Fibroblast of lung (primary cell): ENCODE data around the gene C1orf116. TPM values are rescaled to one million over a fixed set of nuclear protein-coding genes. Genes with fewer than 3 reads are reported as not detected.

Experiments used
- DNase-seq, 2 donors: peaks; one replicate each; pipeline versions ENCODE4 v3.0.0 to v3.0.0-alpha.2; 2010; ENCODE audit warnings: low read depth in 2 of 2
- H2AFZ ChIP-seq: 2 replicates; pipeline ENCODE4 v1.5.1; 2012; ENCODE audit warnings: low read length, control low read depth, inconsistent platforms
- H3K27ac ChIP-seq: 2 replicates; pipeline ENCODE4 v1.5.1; 2011; ENCODE audit warnings: low read length, control low read depth; ENCODE audit not compliant: insufficient read depth
- H3K27me3 ChIP-seq: 2 replicates; pipeline ENCODE4 v1.5.1; 2011; ENCODE audit warnings: mild to moderate bottlenecking, low read length; ENCODE audit not compliant: control insufficient read depth, insufficient read depth
- H3K36me3 ChIP-seq: 2 replicates; pipeline ENCODE4 v1.5.1; 2011; ENCODE audit warnings: low read length; ENCODE audit not compliant: control insufficient read depth, insufficient read depth
- H3K4me1 ChIP-seq: 2 replicates; pipeline ENCODE4 v1.5.1; 2011; ENCODE audit warnings: low read length; ENCODE audit not compliant: control insufficient read depth, insufficient read depth; ENCODE audit errors: extremely low read depth
- H3K4me2 ChIP-seq: 2 replicates; pipeline ENCODE4 v1.5.1; 2011; ENCODE audit warnings: low read length, control low read depth; ENCODE audit not compliant: insufficient read depth; ENCODE audit errors: extremely low read depth
- H3K4me3 ChIP-seq, 4 experiments: fragments of 200-600 bp in 1 of 4; sonication (generic) in 1 of 4; replicated peaks in 1 of 4; 2 replicates each; pipeline ENCODE4 v1.5.1; 2011 to 2016; ENCODE audit warnings: low read length in 4 of 4, low read depth in 3 of 4, mild to moderate bottlenecking in 3 of 4, control low read depth in 2 of 4, inconsistent platforms in 1 of 4, mixed read lengths in 1 of 4; ENCODE audit not compliant: insufficient read depth in 1 of 4; ENCODE audit errors: control extremely low read depth in 1 of 4
- H3K79me2 ChIP-seq: 2 replicates; pipeline ENCODE4 v1.5.1; 2012; ENCODE audit warnings: mild to moderate bottlenecking, low read length, inconsistent platforms; ENCODE audit not compliant: control insufficient read depth, insufficient read depth
- H3K9ac ChIP-seq: 2 replicates; pipeline ENCODE4 v1.5.1; 2011; ENCODE audit warnings: mild to moderate bottlenecking, low read length, control low read depth; ENCODE audit not compliant: insufficient read depth
- H3K9me3 ChIP-seq: 2 replicates; pipeline ENCODE4 v1.5.1; 2012; ENCODE audit warnings: low read depth, low read length; ENCODE audit not compliant: control insufficient read depth, insufficient read depth
- H4K20me1 ChIP-seq: 2 replicates; pipeline ENCODE4 v1.5.1; 2011; ENCODE audit warnings: low read length; ENCODE audit not compliant: control insufficient read depth, insufficient read depth; ENCODE audit errors: extremely low read depth
- EZH2 ChIP-seq: IDR thresholded peaks from 2 replicates; pipeline ENCODE4 v1.5.1; 2012; ENCODE audit warnings: low read length, control low read depth, mild to moderate bottlenecking; ENCODE audit errors: missing control alignments
- polyA plus RNA-seq, 2 donors: library from polyadenylated mRNA; depleted of rRNA in 1 of 2; stranded (reverse) in 1 of 2; unstranded in 1 of 2; fragments of >200 nt; gene quantifications; 2 replicates each; pipeline ENCODE4 v1.2.1, GENCODE V29; 2011 to 2012; ENCODE audit warnings: missing spikeins in 1 of 2
- total RNA-seq: library from RNA; depleted of rRNA; stranded (reverse); fragments of >200 nt; gene quantifications from 2 replicates; pipeline ENCODE4 v1.2.1, GENCODE V29; 2014
- TF ChIP-seq, protein P1 (sequence below), 2 donors: IDR thresholded peaks in 1 of 2; conservative IDR thresholded peaks in 1 of 2; 1 replicate in 1 of 2; 2 replicates in 1 of 2; pipeline ENCODE4 v1.5.1; 2011 to 2012; ENCODE audit warnings: low read length in 2 of 2, control low read depth in 1 of 2, inconsistent platforms in 1 of 2, low read depth in 1 of 2, mild to moderate bottlenecking in 1 of 2

Gene C1orf116
- total and polyA plus RNA-seq, 2 donors (not counting 1 experiment from before 2014, with no cell fraction given): 0.06 TPM; not detected in 1

DNA sequence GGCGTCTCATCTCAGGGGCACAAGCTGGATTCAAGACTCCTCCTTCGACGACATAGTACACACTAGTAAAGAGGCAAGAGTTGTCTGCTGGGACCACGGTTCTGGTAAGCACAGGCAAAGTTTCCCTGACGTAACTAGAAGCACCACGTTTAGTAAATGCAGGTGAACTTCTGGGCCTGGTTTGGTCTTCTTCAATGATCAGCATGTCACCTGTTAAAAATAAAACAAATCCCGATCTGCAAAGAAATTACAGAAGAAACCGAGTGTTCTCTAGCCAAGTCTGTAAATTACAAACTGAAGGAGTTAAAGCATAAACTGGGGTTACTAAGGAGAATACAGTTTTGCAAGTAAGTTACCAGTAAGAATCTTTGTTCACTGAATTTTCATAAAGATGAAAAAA lies 17.0 kb upstream of the C1orf116 start:
- Histone ChIP-seq H3K4me3 (peak overlapping the region; percentile 88 to 99 (median 92)), H3K36me3 (peaks cover 5% of the 10 kb centered on the region), H2AFZ (no peak overlapping the region), H3K79me2 (peaks cover 27% of the 10 kb centered on the region), H3K4me1 (peaks cover 2% of the 10 kb centered on the region), H3K27me3 (no peaks in the 10 kb centered on the region), H3K9ac (no peak overlapping the region), H3K9me3 (no peaks in the 10 kb centered on the region), H4K20me1 (no peaks in the 10 kb centered on the region), H3K27ac (no peak overlapping the region), H3K4me2 (peak overlapping the region; percentile 26)
- DNase-seq: no peak
- TF ChIP-seq, protein P1, sequence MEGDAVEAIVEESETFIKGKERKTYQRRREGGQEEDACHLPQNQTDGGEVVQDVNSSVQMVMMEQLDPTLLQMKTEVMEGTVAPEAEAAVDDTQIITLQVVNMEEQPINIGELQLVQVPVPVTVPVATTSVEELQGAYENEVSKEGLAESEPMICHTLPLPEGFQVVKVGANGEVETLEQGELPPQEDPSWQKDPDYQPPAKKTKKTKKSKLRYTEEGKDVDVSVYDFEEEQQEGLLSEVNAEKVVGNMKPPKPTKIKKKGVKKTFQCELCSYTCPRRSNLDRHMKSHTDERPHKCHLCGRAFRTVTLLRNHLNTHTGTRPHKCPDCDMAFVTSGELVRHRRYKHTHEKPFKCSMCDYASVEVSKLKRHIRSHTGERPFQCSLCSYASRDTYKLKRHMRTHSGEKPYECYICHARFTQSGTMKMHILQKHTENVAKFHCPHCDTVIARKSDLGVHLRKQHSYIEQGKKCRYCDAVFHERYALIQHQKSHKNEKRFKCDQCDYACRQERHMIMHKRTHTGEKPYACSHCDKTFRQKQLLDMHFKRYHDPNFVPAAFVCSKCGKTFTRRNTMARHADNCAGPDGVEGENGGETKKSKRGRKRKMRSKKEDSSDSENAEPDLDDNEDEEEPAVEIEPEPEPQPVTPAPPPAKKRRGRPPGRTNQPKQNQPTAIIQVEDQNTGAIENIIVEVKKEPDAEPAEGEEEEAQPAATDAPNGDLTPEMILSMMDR (conservative IDR thresholded peaks at IDR 0.05 in 1 of 2, IDR thresholded peaks at IDR 0.05 in 1 of 2; ENCODE audit: low read depth in 1 of 2, low read length in 2 of 2): no peak
- TF ChIP-seq EZH2: no peak

DNA sequence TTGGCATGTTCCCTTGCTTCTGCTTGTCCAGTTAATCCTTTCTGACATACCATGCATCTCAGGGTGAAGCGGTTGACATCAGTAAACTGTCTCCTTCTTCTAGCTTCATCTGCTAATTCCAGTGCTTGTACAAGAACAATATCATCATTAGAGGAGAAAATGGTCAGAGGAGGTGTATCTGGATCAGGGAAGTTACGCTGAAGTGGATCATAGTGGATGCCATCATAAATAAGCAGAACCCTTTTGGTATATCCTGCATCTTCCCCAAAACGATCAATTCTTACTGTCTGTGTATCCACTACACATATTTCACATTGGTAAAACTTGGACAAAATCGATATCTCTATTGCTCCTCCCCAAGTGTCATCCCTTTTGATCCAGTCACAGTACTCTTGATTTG lies 16.5 kb upstream of the C1orf116 start:
- Histone ChIP-seq H3K4me1 (peaks cover 2% of the 10 kb centered on the region), H4K20me1 (no peaks in the 10 kb centered on the region), H3K27me3 (no peaks in the 10 kb centered on the region), H3K9me3 (no peaks in the 10 kb centered on the region), H3K27ac (no peak overlapping the region), H3K79me2 (peaks cover 27% of the 10 kb centered on the region), H3K4me2 (peak overlapping the region; percentile 26), H3K36me3 (peaks cover 5% of the 10 kb centered on the region), H2AFZ (no peak overlapping the region), H3K9ac (no peak overlapping the region), H3K4me3 (no peak overlapping the region)
- DNase-seq: no peak
- TF ChIP-seq, protein P1 (conservative IDR thresholded peaks at IDR 0.05 in 1 of 2, IDR thresholded peaks at IDR 0.05 in 1 of 2; ENCODE audit: low read depth in 1 of 2, low read length in 2 of 2): no peak
- no peak for TF ChIP-seq EZH2

DNA sequence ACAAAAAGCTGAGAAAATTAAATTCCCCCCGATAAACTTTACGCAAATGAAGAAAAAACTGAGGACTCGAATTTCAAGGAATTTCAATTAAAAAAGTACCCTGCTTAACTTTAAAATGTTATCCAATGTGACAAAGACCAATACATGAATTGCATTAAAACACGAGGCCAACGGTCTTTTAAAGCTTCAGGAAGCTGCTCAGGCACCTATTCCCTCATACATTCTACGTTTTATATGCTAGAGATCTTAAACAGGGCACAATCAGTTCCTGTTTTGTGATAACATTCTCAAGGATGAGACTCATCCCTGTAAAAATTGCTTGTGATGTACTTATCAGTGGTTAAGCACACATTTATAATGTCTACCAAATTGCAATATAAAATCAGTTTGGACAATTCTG lies 15.5 kb upstream of the C1orf116 start:
- no peak for TF ChIP-seq EZH2
- TF ChIP-seq, protein P1 (conservative IDR thresholded peaks at IDR 0.05 in 1 of 2, IDR thresholded peaks at IDR 0.05 in 1 of 2; ENCODE audit: low read depth in 1 of 2, low read length in 2 of 2): no peak
- Histone ChIP-seq H3K36me3 (peaks cover 5% of the 10 kb centered on the region), H3K9me3 (no peaks in the 10 kb centered on the region), H3K27ac (no peak overlapping the region), H3K4me3 (no peak overlapping the region), H3K4me2 (no peak overlapping the region), H4K20me1 (no peaks in the 10 kb centered on the region), H2AFZ (no peak overlapping the region), H3K4me1 (peaks cover 2% of the 10 kb centered on the region), H3K27me3 (no peaks in the 10 kb centered on the region), H3K79me2 (peaks cover 27% of the 10 kb centered on the region), H3K9ac (no peak overlapping the region)
- DNase-seq: no peak
